GM19467 (cell line): ENCODE data around the gene EVI5L.
"Not testable (repeated sequence)": the region's sequence is repeated elsewhere in the genome, so short reads cannot be mapped to it uniquely, and the experiment has no call there.

Experiments
- ATAC-seq: cut with Tn5 transposase; IDR thresholded peaks from one replicate; pipeline ENCODE4 v1.9.1; 2021; ENCODE audit warnings: mild to moderate bottlenecking, moderate library complexity; ENCODE audit not compliant: unreplicated experiment

Gene EVI5L

DNA sequence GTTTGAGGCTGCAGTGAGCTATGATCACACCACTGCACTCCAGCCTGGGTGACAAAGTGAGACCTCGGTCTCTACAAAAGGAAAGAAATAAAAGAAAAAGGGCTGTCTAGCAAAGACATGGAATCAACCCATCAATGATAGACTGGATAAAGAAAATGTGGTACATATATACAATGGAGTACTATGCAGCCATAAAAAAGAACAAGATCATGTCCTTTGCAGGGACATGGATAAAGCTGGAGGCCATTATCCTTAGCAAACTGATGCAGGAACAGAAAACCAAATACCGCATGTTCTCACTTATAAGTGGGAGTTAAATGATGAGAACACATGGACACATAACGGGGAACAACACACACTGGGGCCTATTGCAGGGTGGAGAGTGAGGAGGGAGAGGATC is 14.0 kb upstream of the EVI5L start:
- not testable (repeated sequence) for ATAC-seq

DNA sequence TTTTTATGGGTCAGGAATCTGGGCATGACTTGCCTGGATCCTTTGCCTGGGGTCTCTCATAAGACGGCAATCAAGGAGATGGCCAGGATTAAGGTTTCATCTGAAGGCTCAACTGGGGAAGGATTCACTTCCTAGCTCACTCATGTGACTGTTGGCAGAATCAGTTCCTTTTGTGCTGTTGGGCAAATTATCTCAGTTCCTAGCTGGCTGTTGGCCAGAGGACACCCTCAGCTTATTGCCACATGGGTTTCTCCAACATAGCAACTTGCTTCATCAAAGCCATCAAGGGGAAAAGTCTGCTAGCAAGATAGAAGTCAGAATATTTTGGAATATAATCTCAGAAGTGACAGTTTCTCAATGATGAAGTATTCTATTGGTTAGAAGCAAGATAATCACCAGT is 12.2 kb upstream of the EVI5L start:
- no peak for ATAC-seq

DNA sequence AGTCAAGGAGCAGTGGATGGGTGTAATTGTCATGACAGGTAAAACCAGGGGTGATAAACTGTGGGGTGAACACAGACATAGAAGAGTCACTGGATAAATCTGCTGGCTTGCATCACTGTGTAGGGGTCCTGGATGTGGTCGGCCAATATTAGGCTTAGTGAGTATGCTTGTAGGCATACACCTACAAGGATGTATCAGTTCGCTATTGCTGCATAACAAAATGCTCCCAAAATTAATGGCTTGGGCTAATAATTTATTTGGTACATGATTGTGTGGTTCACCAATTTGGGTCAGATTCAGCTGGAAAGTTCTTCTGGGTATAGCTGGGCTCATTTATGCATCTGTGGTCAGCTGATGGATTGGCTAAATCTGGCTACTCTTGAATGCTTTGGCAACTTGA is 11.2 kb upstream of the EVI5L start:
- ATAC-seq = no peak

DNA sequence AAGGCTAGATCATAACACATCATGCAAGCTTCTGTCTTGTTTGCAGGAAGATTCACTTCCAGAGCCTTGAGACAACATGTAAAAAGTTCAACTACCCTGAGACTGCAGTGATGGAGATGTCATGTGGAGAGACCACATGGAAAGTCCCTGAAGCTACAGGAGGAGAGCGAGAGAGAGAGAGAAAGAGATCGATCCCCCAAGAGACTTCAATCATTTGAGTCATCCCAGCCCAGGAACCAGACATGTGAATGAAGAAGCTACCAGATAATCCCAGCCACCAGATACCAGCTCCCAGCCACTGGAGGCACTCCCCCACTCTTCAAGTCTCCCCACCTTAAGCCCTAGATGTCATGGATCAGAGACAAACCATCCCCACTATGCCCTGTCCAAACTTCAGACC is 10.7 kb upstream of the EVI5L start:
- ATAC-seq = no peak

DNA sequence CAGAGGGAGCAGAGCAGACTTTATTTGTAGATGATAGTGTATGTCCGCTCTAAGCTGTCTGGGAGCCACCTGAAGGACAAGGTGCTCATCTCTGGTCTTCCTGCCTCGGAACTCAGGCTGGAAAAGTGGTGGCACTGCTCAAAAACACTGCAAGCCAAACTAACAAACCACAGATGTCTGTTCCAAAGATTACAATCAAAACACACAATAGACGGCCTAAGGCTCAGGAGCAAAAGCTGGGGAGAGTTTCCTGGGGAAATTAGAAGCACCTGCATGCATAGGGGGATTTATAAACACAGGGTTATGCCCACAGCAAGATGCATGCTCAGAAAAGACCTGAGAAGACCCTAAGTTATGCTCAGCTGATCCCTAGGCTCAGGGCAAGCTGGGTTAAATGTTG is 9.4 kb upstream of the EVI5L start:
- no peak for ATAC-seq

DNA sequence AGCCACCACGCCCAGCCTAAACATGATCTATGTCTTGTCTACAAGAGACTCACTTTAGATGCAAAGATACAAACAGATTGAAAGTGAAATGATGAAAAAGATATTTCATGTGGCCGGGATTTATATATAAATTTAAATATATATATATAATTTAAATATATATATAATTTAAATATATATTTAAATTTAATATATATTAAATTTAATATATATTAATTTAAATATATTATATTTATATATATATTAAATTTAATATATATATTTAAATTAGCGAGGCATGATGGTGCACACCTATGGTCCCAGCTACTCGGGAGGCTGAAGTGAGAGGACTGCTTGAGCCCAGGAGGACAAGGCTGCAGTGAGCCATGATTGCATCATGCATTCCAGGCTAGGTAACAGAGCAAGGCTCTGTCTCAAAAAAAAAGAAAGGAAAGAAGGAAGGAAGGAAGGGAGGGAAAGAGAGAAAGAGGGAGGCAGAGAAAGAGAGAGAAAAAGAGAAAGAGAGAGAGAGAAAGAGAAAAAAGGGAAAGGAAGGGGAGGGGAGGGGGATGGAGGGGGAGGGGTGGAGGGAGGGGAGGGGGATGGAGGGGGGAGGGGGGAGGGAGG is 7.0 kb upstream of the EVI5L start:
- no peak for ATAC-seq

DNA sequence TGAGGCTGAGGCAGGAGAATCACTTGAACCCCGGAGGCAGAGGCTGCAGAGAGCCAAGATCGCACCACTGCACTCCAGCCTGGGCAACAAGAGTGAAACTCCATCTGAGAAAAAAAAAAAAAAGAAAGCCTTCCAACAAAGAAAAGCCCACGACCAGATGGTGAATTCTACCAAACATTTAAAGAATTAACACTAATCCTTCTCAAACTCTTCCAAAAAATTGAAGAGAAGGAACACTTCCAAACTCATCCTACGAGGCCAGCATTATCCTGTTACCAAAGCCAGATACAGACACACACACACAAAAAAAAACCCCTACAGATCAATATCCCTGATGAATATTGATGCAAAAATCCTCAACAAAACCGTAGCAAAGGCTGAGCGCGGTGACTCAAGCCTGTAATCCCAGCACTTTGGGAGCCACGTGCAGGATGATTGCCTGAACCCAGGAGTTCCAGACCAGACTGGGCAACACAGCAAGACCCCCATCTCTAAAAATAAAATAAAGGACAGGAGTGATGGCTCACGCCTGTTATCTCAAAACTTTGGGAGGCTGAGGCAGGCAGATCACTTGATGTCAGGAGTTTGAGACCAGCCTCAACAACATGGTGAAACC is 6.2 kb upstream of the EVI5L start:
- ATAC-seq = no peak

DNA sequence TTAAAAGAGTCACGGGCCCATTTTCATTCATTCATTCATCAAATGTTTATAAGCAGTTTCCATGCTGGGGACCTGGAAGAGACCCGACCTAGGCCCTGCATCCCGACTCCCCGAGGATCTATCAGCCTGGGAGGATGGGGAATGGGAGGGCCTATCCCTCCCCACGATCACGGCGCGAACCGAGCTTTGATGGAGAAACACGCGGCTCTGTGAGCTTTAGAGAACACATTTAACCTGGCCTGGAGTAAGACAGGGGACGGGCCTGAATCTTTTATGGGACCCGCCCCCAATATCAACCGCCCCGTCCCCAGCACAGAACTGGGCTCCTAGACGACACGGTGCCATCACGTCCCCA is 875 bp upstream of the EVI5L start:
- ATAC-seq = no peak

DNA sequence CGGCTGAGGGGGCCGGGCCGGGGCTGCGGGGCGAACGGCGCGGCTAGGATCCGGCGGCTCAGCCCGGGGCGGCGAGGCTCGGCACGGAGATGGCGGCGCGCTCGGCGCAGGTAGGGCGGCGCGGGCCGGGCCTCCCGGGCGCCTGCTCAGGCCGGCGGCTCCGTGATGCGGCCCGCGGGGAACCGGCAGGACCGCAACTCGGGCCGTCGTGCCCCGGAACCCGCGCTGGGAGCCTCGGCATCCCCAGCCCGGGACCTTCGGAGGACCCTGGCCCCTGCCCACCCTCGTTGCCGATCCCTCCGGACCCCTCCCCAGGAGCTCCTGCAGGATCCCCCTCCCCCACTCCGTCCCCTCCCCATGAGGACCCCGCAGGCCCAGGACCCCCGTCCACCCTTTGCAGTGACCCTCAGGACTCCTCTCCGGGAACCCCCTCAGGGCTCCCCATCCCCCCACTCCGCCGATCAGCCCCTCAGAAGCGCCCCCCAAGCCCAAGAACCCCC is 304 bp downstream of the EVI5L start:
- ATAC-seq = no peak

DNA sequence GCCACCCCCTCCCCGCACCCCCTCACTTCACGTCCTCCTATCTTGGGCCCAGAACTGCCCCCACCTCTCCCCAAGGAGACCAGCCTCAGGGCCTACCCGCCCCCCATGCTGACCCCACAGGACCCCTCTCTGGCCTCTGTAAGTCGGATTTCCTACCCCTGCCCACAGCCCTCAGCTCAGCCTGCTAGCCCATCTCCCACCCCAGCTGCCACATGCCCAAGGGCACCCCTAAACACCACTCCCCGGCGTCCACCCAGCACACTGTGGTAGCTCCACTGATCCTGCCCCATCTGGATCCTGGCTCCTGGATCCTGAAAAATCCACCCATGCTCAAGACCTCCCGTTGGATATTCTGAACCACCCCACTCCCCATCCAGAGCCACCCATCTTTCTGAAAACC is 805 bp downstream of the EVI5L start:
- ATAC-seq = no peak

DNA sequence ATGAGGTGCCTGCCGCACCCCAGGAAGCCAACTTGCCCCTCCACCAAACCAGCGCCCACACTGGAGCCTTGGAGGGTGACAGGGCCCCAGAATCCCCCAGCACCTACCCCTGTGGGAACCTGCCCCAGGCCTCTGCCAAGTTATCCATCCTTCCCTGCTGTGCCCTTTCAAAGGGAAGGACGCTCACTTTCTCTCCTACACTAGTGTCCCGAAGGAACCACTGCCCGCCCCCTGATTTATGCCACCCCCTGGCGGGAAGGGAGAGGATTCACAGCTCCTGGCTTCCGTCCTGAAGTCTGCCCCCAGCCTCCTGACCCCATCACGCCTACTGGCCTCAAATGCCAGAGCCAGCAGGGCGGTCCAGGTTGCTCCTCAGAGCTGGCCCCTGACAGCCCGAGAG is 1.4 kb downstream of the EVI5L start:
- no peak for ATAC-seq

DNA sequence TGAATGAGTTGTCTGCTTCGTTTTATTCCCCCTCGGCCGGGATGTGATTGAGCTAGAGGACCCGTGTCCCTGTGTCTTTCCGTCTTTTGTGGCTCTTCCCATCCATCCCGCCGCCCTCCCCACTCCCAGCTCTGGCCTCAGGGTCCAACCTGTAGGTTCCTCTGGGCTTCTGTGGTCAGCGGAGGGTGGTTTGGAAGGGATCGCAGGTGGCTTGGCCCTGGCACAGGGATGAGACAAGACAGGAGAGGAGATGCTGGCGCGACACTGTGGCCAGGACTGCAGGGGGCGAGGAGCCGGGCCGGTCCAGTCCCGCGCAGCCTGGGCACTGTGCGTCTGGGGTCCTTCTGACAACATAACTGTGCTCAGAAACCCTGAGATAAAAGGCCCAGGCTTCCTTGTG is 2.0 kb downstream of the EVI5L start:
- ATAC-seq = no peak

DNA sequence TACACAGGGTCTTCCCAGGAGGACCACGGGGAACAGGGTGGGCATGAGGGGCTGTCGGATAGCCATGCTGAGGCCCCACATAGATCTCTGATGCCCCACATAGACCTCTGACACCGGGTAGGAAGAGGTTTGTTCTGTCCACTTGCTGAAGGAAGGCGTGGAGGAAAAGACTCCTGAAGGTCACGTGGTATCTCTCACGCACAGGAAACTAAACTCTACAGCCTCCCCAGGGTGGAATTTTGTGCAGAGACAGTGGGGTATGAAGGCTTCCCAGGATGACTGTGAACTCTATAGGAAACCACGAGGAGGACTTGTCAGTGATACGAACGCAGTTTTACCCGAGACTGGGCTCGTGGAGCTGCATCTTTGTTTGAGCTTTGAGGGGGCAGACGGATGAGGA is 2.8 kb downstream of the EVI5L start:
- ATAC-seq = no peak

DNA sequence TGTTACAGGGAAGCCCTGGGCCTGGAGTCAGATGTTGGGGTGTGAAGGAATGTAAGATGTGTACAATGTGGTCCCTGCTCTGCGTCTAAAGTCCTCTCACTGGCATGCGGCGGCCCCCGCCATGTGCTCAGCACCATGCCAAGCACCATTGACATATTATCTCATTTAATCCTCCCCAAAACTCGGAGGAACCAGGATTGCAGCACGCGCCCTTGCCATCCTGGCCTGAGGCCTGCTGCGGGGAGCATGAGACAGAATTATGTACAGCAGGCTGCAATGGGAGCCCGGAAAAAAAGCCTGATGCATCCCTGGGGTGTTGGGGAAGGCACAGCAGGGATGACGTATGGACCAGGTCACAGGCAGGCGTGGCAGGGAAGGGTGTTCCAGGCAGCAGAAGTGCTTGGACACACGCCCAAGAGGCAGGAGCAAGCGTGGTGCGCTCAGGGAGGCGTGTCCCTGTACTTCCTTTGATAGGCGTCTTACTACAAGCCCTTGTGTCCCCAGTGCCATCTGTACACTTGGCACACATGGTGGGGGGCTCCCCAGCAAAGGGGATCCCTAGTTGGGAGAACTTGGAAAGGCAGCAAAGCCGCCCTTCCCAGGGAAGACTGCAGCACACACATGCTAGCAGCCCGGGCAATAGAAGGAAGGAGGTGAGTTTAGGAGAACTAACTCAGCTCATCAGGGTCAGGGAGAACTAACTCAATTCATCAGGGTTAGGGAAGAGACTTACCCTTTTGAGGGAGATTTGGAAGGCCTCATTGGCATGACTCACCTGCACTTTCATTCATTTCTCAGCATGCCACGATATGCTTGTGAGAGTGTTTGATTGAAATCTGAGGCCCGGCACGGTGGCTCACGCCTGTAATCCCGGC is 3.4 kb downstream of the EVI5L start:
- ATAC-seq = no peak

DNA sequence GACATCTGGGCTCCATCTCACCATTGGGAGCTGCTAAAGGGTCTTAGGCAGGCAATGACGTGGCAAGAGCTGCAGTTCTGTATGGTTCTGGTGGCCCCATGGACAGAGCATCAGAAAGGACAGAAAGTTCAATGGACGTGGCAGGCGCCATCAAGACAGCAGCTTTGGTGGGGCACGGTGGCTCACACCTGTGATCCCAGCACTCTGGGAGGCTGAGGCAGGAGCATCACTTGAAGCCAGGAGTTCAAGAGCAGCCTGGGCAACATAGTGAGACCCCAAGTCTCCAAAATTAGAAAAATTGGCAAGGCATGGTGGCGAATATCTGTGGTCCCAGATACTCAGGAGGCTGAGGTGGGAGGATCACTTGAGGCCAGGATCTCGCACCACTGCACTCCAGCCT is 9.5 kb downstream of the EVI5L start:
- ATAC-seq = no peak

DNA sequence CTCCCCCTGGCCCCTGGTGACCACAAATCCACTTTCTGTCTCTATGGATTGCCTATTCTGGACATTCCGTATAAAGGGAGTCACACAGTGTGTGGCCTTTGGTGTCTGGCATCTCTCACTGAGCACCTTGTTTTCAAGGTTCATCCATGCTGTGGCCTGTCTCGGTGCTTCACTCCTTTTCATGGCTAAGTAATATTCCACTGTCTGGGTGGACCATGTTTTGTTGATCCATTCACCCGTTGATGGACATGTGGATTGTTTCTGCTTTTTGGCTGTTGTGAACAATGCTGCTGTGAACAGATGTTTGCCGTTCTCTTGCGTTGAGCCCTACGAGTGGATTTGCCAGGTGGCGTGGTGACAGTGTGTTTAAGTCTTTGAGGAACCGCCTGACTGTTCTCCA is 10.6 kb downstream of the EVI5L start:
- ATAC-seq = no peak

DNA sequence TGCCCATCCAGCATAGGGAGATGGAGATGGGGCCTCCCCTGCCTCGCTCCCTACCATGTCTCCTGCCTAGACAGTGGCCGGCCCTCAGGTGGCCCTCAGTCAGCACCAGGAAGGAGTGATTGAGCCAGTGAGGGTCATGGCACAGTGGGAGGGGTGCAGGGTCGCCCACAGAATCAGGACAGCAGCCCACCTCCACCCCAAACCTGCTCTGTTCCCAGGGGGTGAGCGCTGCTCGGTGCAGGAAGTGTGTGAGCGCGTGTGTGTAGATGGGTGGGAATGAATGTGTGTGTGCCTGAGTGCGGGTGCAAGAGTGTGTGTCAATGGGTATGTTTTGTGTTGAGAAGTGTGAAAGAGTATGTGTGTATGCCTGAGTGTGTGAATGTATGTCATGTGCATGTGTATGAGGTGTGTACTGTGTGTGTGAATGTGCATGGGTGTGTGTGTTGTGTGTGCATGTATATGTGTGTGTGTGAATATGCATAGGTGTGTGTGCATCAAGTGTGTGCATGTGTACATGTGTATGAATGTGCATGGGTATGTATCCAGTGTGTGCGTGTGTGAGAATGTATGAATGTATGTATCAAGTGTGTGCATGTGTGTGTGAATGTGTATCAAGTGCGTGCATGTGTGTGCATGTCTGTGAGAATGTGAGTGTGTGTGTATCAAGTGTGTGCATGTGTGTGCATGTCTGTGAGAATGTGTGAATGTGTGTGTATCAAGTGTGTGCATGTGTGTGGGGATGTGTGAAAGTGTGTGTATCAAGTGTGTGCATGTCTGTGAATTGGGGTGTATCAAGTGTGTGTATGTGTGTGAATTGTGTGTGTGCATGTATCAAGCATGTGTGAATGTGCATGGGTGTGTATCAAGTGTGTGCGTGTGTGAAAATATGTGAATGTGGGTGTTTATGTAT is 12.0 kb downstream of the EVI5L start:
- no peak for ATAC-seq

DNA sequence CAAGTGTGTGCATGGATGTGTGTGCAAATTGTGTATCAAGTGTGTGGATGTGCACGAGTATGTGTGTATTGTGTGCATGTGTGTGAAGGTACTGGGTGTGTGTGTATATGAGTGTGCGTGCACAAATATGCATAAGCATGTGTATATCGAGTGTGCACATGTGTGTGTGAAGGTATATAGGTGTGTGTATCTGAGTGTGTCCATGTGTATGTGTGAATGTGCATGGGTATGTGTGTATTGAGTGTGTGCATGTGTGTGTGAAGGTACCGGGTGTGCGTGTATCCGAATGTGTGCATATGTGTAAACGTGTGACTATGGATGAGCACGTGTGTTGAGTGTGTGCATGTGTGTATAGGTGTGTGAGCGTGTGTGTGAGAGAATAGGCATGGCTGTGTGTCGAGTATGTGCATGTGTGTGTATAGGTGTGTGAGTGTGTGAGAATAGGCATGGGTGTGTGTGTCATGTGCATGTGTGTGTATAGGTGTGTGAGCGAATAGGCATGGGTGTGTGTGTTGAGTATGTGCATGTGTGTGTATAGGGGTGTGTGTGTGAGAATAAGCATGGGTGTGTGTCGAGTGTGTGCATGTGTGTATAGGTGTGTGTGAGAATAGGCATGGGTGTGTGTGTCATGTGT is 12.8 kb downstream of the EVI5L start:
- no peak for ATAC-seq

DNA sequence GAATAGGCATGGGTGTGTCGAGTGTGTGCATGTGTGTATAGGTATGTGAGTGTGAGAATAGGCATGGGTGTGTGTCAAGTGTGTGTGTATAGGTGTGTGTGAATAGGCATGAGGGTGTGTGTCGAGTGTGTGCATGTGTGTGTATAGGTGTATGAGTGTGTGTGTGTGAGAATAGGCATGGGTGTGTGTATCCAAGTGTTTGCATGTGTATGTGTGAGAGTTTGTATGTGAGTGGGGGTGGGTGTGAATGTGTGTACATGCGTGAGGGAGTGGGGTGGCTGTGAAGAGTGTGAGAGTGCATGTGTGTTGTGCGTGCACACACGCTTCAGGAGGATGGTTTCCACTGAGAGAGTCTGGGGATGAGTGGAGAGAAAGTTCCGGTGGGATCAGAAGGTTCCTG is 13.5 kb downstream of the EVI5L start:
- ATAC-seq = no peak

DNA sequence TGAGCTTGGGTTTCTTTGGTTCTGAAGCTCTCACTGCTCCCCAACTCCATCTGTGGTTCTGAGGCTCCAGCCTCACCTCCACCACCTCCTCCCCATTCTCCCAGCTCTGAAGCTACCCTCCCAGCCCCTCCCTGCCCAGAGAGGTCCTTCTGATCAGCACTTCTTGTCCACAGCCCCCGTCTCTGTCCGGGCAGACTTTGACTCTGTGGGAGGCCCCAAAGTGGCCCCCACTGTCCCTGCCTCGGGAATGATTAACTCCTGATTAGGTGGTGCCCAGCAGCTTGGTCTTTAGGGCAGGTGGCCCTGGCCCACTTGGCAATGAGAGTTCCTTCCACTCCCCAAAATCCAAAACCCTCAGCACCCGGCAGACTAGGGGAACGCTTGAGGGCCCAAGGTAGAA is 14.4 kb downstream of the EVI5L start:
- ATAC-seq = no peak

DNA sequence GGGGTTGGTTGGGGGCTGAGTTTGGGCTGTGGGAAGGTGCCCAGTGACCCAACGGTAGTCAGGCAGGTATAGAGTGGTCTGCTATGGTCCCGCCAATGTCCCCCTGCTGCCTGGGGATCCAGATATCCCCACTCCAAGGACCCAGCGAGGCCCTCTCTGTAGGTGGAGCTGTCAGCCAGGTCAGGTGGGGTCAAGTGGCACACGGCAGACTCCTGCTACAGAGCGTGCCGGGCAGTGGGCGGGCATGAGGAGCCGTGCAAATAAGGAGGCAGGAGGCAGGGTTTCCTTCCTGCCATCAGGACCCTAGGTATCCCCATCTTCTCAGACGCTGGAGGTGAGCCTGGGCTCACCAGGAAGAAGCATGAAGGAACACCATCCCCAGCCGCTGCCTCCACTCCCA is 14.9 kb downstream of the EVI5L start:
- ATAC-seq = no peak
